ENCODE measurements around the gene GABBR2.

GABBR2 gene

DNA sequence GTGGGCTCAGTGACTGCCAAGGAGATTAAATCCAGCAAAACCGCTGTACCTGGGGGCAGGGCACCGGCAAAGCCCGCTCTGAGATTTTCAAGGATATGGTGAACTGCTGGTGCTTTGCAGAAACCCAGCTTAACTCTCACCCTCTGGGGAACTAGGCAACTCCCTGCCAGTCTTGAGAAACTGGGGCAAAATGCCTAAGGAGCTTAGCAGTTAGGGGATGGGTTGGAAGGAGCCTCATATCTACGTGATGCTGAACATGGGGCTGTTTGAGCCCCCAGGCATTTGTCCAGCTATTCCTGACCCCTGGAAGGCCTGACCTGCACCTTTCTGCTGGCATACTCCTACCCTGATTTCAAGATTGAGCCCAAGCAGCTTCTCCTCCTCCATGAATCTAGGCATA is 344.6 kb downstream of the GABBR2 start:
- no peak for DNase-seq

DNA sequence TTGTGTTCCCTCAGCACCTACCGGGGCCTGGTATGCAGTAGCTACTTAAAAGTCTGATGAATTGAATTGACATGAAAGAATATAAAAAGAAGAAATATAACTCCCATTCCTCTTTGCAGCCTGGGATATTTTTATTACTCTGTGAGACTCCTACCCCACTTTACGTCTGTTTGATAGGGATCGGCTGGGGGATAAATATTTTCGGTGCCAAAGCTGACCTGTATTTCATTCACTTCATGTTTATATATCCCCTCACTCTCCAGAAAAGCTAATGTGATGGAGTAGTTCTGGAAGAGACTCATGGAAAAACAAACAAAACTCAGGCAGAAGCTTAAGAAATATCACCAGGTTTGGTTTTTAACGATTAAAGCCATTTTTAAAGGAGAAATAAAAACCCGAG is 345.1 kb downstream of the GABBR2 start:
- no peak for DNase-seq

DNA sequence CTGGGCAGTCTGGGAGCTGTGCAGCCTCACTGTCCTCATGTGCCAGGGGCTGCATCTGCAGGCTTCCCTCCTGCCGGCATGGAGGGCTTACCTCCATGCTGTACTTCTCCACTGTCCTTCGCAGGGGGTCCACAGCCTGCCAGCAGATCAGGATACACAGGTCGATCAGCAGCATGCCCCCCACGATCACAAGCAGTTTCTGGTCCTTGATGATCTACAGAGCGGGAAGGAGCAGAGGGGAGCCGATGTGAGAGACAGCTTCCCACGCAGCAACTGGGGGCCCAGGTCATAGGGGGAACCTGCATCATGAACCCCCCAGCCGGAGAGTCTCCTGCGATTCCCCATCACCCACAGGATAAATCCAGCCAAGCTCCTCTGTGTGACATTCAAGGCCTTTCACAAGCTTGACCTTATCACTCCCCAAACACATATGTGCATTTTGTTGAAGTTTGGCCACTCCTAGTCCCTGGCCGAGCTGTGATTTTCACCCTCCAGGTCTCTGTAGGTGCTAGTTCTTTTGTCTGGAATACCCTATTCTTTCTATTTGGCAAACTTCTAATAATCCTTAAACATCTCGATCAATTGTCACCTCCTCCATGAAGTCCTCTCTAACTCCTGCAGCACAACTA is 346.0 kb downstream of the GABBR2 start:
- no peak for DNase-seq

DNA sequence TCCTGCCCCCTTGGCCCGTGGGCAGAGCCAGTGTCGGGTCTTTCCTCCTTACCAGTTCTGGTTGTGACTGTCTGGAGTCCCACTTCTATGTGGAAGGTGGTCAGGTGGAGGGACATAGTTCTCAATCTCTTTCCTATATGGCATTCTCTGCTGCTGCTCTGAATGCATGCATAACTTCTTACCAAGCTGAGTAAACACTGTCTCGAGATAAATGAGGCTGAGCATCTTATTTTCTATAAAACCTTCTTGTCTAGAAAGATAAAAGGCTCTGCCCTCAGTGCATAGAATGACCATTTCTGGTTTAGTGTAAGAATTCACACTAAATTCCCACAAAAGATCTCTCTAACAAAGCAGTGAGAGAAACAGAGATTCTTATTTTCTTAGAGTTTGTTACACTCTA is 347.1 kb downstream of the GABBR2 start:
- no peak for DNase-seq

DNA sequence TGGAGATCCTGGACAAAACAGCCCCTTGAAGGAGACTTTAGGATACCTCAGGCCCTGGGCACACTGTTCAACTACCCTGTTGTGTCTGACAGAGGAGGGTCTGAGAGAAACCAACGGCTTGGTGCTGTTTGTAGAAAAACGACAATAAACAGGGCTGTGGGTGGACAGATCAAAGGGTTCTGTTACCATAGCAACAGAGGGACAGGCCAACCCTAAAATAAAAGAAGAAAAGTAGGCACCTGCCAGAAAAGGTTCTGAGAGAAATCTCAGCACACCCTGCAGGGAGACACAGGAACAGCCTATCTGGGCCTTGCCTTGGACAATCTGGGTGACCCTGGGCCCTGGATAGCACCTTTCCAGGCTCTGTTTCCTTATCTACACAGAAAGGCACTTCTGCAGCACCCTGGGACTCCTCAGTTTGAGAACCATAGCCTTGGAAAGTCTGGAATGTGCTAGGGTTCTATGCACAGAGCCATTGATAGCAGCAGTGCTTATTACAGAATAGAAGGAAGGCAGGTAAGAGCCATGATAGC is 348.5 kb downstream of the GABBR2 start:
- no peak for DNase-seq

GRCh38 chr9:98359569-98359968 is 349.2 kb downstream of the GABBR2 start:
- DNase-seq: no peak

- DNase-seq: no peak
These were observed 350.7 kb downstream of the GABBR2 start for GRCh38 chr9:98357921-98358535.

DNA sequence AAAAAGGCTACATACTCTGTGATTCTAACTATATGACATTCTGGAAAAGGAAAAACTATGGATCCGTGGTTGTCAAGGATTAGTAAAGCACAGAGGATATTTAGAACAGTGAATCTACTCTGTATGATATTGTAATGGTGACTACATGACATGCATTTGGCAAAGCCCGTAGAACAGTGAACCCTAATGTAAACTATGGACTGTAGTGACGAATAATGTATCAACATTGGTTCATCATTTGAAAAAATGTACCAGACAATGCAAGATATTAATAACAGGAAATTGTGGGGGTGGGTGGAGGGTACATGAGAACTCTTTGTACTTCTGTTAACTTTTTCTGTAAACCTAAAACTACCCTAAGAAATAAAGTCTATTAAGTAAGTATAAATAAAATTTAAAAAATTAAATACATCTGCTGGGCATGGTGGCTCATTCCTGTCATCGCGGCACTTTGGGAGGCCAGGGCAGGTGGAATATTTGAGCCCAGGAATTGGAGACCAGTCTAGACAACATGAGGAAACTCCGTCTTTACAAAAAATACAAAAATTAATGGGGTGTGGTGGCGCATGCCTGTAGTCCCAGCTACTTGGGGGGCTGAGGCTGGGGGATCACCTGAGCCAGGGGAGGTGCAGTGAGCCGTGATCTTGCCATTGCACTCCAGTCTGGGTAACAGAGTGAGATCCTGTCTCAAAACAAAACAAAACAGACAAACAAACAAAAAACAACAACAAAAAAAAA is 351.6 kb downstream of the GABBR2 start:
- no peak for DNase-seq

GRCh38 chr9:98356326-98356725 is 352.4 kb downstream of the GABBR2 start:
- DNase-seq: no peak

DNA sequence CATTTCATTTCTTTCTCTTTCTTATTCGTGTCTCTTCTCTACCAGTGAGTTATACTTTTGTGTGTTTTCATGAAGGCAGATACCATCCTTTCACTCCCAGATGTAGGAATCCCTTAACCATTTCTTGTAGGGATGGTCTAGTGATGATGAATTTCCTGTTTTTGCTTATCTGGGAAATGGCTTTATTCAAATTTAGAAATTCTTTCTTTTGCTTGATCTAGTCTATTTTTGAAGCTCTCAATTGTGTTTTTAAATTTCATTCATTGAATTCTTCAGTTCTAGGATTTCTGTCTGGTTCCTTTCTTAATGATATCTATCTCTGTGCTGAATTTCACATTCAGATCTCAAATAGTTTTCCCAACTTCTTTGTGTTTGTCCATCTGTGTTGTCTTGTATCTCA is 357.4 kb downstream of the GABBR2 start:
- no peak for DNase-seq

DNA sequence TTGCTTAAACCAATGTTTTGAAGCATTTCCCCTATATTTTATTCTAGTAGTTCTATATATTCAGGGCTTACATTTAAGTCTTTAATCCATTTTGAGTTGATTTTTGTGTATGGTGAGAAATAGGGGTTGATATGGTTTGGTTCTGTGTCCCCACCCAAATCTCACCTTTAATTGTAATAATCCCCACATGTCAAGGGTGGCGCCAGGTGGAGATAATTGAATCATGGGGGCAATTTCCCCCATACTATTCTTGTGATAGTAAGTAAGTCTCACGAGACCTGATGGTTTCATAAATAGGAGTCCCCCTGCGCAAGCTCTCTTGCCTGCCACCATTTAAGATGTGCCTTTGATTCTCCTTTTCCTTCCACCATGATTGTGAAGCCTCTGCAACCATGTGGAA is 361.1 kb downstream of the GABBR2 start:
- no peak for DNase-seq

DNA sequence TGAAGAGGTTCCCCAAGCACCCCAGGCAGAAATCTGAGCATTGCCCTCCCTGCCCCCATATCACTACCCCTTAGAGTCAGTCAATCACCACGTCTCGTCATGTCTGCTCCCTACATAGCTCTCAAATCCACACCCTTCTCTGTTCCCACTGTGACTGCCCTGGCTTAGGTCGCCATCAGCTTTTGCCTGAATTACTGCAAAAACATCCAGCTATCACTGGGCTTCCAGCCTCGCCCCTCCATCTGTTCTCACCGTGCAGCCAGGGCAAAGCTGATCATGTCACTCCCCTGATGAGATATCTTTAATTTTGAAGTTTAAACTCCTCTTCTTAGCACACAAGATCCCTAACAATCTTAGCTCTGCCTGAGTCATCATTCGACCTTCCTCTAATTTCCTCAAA is 363.7 kb downstream of the GABBR2 start:
- no peak for DNase-seq

- no peak for DNase-seq
These were observed 364.2 kb downstream of the GABBR2 start for GRCh38 chr9:98344581-98344980.

- DNase-seq: no peak
These were observed 365.9 kb downstream of the GABBR2 start for GRCh38 chr9:98342820-98343210.

GRCh38 chr9:98342098-98342819 is 366.5 kb downstream of the GABBR2 start:
- DNase-seq: no peak

DNA sequence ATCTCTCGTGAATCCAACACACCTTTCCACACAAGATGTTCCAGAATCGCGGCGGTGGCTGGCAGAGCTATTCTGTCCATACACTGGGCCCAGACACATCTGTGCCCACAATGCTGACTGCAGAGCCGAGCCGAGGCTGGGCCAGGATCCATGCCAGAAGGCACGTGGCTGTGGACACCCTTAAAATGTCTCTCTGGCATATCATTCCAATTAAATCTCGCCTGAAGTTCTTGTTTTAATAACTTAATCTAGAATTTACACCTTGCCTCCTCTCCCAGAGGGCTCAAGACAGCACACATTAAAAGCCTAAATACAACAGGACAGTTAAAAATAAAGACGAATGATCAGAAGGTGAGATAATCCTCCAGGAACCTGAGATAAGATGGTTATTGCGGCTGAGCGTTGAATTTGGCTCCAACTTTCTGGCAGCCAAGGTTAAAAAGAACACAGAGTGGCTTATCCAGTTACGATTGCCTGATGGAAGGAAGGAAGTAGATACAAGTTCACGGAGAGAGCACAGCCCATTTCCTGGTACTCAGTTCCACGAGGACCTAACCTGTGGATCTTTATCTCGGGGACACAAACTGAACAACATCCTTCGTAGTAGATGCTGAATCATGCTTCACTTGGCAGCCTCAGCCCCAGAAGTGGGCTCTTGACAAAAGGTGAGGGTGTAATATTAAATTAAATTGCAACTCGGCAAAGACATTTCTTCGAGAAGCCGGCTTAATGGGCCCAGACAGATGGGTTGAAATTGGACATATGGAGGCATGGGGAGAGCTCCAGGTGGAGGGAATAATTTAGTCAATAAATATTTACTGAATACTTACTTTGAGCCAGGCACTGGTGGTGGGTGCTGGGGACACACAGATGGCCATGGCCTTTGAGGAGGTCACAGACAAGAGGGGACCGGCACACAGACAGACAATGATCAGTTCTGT is 367.3 kb downstream of the GABBR2 start:
- DNase-seq: no peak

GRCh38 chr9:98339987-98340800 is 368.5 kb downstream of the GABBR2 start:
- DNase-seq: no peak

GRCh38 chr9:98335661-98336060 is 373.1 kb downstream of the GABBR2 start:
- no peak for DNase-seq

DNA sequence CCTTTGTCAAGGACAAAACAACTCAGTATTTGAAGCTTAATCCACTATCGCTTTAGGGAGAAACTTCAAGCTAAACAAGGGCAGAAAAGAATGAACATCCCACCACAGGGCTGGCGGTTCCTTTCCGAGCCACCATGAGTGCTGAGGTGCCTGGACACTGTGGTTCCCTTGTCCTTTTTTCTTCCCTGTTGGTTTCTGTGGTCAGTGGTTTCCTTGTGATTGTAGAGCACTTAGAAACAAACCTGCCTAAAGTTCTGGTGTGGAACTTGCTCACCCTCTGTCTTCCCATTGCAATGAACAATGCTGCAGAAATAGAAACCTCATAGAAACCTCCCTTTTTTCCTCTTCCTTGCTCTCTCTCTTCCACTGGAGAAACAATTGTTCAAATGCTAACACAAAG is 373.9 kb downstream of the GABBR2 start:
- DNase-seq: no peak

GRCh38 chr9:98333703-98334582 is 374.8 kb downstream of the GABBR2 start:
- DNase-seq: peak; percentile 6
